H1 (cell line): ENCODE results near the gene MRPL41. TPM values are rescaled to one million over a fixed set of nuclear protein-coding genes. Genes with fewer than 3 reads are reported as not detected.
A peak's percentile ranks its signal among the peaks of the same experiment; 100 is the strongest.

Experiments
- CTCF ChIA-PET: fragments of 300-600 bp; sonication (Branson Sonifier 250); formaldehyde crosslinking; loops from one replicate; lab custom pipeline; 2021; ENCODE audit not compliant: partially characterized antibody; lab: Charles Lee
- POLR2A ChIA-PET: fragments of 300-600 bp; sonication (Branson Sonifier 250); formaldehyde crosslinking; loops from one replicate; lab custom pipeline; 2021; ENCODE audit warnings: inconsistent platforms; ENCODE audit not compliant: partially characterized antibody; lab: Charles Lee
- DNase-seq, 2 experiments: peaks; one replicate each; pipeline versions ENCODE4 v3.0.0 to v3.0.0-alpha.2; 2010 to 2022; ENCODE audit warnings: low spot score in 2 of 2, low read depth in 1 of 2, mixed read lengths in 1 of 2
- FAIRE-seq: peaks from 2 replicates; lab custom pipeline; 2011; peaks lifted over from hg19 to GRCh38; lab: Jason Lieb, UNC
- H2AFZ ChIP-seq: 2 replicates; pipeline ENCODE4 v1.8.1; 2012; ENCODE audit warnings: low read length, inconsistent platforms
- H2AK5ac ChIP-seq: 2 replicates; pipeline ENCODE4 v1.6.1; 2013; ENCODE audit warnings: low read depth, low read length
- H2BK120ac ChIP-seq: replicated peaks from 2 replicates; pipeline ENCODE3; 2013; ENCODE audit warnings: low read depth, low read length, inconsistent platforms
- H2BK12ac ChIP-seq: 2 replicates; pipeline ENCODE4 v1.6.1; 2013; ENCODE audit warnings: low read depth, low read length
- H2BK15ac ChIP-seq: 2 replicates; pipeline ENCODE4 v1.6.1; 2013; ENCODE audit warnings: low read length
- H2BK20ac ChIP-seq: 2 replicates; pipeline ENCODE4 v1.6.1; 2013; ENCODE audit warnings: low read length
- H2BK5ac ChIP-seq: 2 replicates; pipeline ENCODE4 v1.6.1; 2013; ENCODE audit warnings: low read depth, low read length
- H3K14ac ChIP-seq: 2 replicates; pipeline ENCODE4 v1.6.1; 2013; ENCODE audit warnings: inconsistent platforms; ENCODE audit not compliant: insufficient read length
- H3K18ac ChIP-seq: 2 replicates; pipeline ENCODE4 v1.6.1; 2013; ENCODE audit warnings: low read length; ENCODE audit errors: extremely low read depth
- H3K23ac ChIP-seq: 2 replicates; pipeline ENCODE4 v1.6.1; 2013; ENCODE audit warnings: inconsistent platforms; ENCODE audit not compliant: insufficient read length
- H3K23me2 ChIP-seq: 2 replicates; pipeline ENCODE4 v1.6.1; 2013; ENCODE audit warnings: low read depth, low read length
- H3K27ac ChIP-seq: 2 replicates; pipeline ENCODE4 v1.6.1; 2011; ENCODE audit warnings: low read depth, low read length, inconsistent platforms
- H3K27me3 ChIP-seq, 4 experiments: replicated peaks in 1 of 4; 1 replicate in 1 of 4; 2 replicates in 3 of 4; pipeline versions ENCODE4 v1.6.1 to v1.8.1; 2011 to 2013; ENCODE audit warnings: low read length in 3 of 4, mild to moderate bottlenecking in 3 of 4, inconsistent platforms in 2 of 4, mixed read lengths in 2 of 4, moderate library complexity in 1 of 4; ENCODE audit not compliant: control insufficient read depth in 3 of 4, insufficient read depth in 3 of 4; ENCODE audit errors: extremely low read depth in 1 of 4
- H3K36me3 ChIP-seq, 4 experiments: 2 replicates each; pipeline versions ENCODE4 v1.6.1 to v1.8.1; 2011 to 2013; ENCODE audit warnings: mild to moderate bottlenecking in 4 of 4, low read length in 3 of 4, moderate library complexity in 2 of 4, control low read depth in 1 of 4, inconsistent platforms in 1 of 4; ENCODE audit not compliant: insufficient read depth in 4 of 4, control insufficient read depth in 2 of 4
- H3K4ac ChIP-seq: replicated peaks from 2 replicates; pipeline ENCODE3; 2013; ENCODE audit warnings: low read length, low read depth, mixed read lengths, inconsistent platforms; ENCODE audit not compliant: insufficient read length
- H3K4me1 ChIP-seq, 4 experiments: replicated peaks in 1 of 4; 1 replicate in 1 of 4; 2 replicates in 3 of 4; pipeline versions ENCODE4 v1.6.1 to v1.8.1; 2011 to 2013; ENCODE audit warnings: low read length in 3 of 4, inconsistent platforms in 2 of 4, mixed read lengths in 1 of 4; ENCODE audit not compliant: insufficient read depth in 4 of 4, control insufficient read depth in 3 of 4
- H3K4me2 ChIP-seq, 2 experiments: 2 replicates each; pipeline versions ENCODE4 v1.6.1 to v1.8.1; 2011 to 2013; ENCODE audit warnings: low read depth in 2 of 2, low read length in 2 of 2, control low read depth in 1 of 2, inconsistent platforms in 1 of 2, mild to moderate bottlenecking in 1 of 2; ENCODE audit not compliant: insufficient read depth in 1 of 2
- H3K4me3 ChIP-seq, 4 experiments: fragments of 200-600, 300-600 bp in 1 of 4; sonication (generic), shearing (Covaris generic), sonication (Bioruptor Twin) in 1 of 4; 2 replicates each; pipeline versions ENCODE4 v1.5.1 to v1.8.1; 2011 to 2016; ENCODE audit warnings: low read length in 4 of 4, low read depth in 3 of 4, control low read depth in 2 of 4, inconsistent platforms in 2 of 4, mild to moderate bottlenecking in 2 of 4, mixed read lengths in 1 of 4, moderate library complexity in 1 of 4; ENCODE audit not compliant: insufficient read depth in 2 of 4; ENCODE audit errors: extremely low read depth in 1 of 4
- H3K56ac ChIP-seq: replicated peaks from 2 replicates; pipeline ENCODE3; 2013; ENCODE audit warnings: low read depth, mild to moderate bottlenecking, mixed read lengths, low read length, inconsistent platforms; ENCODE audit not compliant: insufficient read length
- H3K79me1 ChIP-seq: 2 replicates; pipeline ENCODE4 v1.6.1; 2013; ENCODE audit warnings: low read depth, low read length, control low read depth
- H3K79me2 ChIP-seq, 2 experiments: 2 replicates each; pipeline versions ENCODE4 v1.6.1 to v1.8.1; 2012 to 2013; ENCODE audit warnings: low read length in 2 of 2, mild to moderate bottlenecking in 2 of 2, inconsistent platforms in 1 of 2; ENCODE audit not compliant: insufficient read depth in 2 of 2, control insufficient read depth in 1 of 2
- H3K9ac ChIP-seq, 4 experiments: replicated peaks in 1 of 4; 1 replicate in 1 of 4; 2 replicates in 3 of 4; pipeline versions ENCODE4 v1.6.1 to v1.8.1; 2011 to 2013; ENCODE audit warnings: low read depth in 3 of 4, low read length in 3 of 4, control low read depth in 2 of 4, mild to moderate bottlenecking in 2 of 4, moderate library complexity in 2 of 4, inconsistent platforms in 1 of 4; ENCODE audit errors: extremely low read depth in 1 of 4
- H3K9me3 ChIP-seq, 2 experiments: 2 replicates each; pipeline versions ENCODE4 v1.6.1 to v1.8.1; 2012 to 2013; ENCODE audit warnings: mild to moderate bottlenecking in 2 of 2, moderate library complexity in 2 of 2, control low read depth in 1 of 2, inconsistent platforms in 1 of 2, low read depth in 1 of 2, low read length in 1 of 2, mixed read lengths in 1 of 2; ENCODE audit not compliant: insufficient read depth in 2 of 2
- H4K20me1 ChIP-seq, 2 experiments: replicated peaks in 1 of 2; 2 replicates each; pipeline versions ENCODE3 to v1.8.1; 2011 to 2013; ENCODE audit warnings: inconsistent platforms in 2 of 2, low read length in 2 of 2, mild to moderate bottlenecking in 1 of 2; ENCODE audit not compliant: insufficient read depth in 2 of 2, control insufficient read depth in 1 of 2
- H4K5ac ChIP-seq: 2 replicates; pipeline ENCODE4 v1.6.1; 2013; ENCODE audit warnings: low read length, low read depth, mixed read lengths, inconsistent platforms; ENCODE audit not compliant: insufficient read length
- H4K8ac ChIP-seq: 2 replicates; pipeline ENCODE4 v1.8.0; 2013; ENCODE audit warnings: mild to moderate bottlenecking, moderate library complexity, low read length, inconsistent platforms; ENCODE audit not compliant: insufficient read depth; ENCODE audit errors: extremely low read depth
- H4K91ac ChIP-seq: replicated peaks from 2 replicates; pipeline ENCODE3; 2013; ENCODE audit warnings: low read length, mixed read lengths, inconsistent platforms; ENCODE audit not compliant: insufficient read length
- ASH2L ChIP-seq: fragments of 200-600, 300-600 bp; sonication (generic); IDR thresholded peaks from one replicate; pipeline ENCODE4 v1.7.1; 2017; ENCODE audit warnings: low read length
- GABPA ChIP-seq: IDR thresholded peaks from 2 replicates; pipeline ENCODE4 v1.6.1; 2011; ENCODE audit warnings: mild to moderate bottlenecking, low read length, moderate library complexity, borderline replicate concordance; ENCODE audit not compliant: insufficient read depth
- NRF1 ChIP-seq: IDR thresholded peaks from 2 replicates; pipeline ENCODE4 v1.6.1; 2011; ENCODE audit warnings: mild to moderate bottlenecking, low read depth, low read length, improper control_type of control experiment
- RBBP5 ChIP-seq: IDR thresholded peaks from 2 replicates; pipeline ENCODE4 v1.7.1; 2012; ENCODE audit warnings: low read depth, mild to moderate bottlenecking, inconsistent platforms, low read length, moderate library complexity, borderline replicate concordance
- SIN3A ChIP-seq, 2 experiments: IDR thresholded peaks in 1 of 2; conservative IDR thresholded peaks in 1 of 2; 2 replicates each; pipeline ENCODE4 v1.6.1; 2011 to 2012; ENCODE audit warnings: low read length in 2 of 2, improper control_type of control experiment in 1 of 2, low read depth in 1 of 2, mild to moderate bottlenecking in 1 of 2
- SP2 ChIP-seq: IDR thresholded peaks from 2 replicates; pipeline ENCODE4 v1.6.1; 2012; ENCODE audit warnings: mild to moderate bottlenecking, low read length, inconsistent platforms
- WGBS, 2 experiments: shearing (Covaris generic) in 1 of 2; methylation state at CpG; one replicate each; pipeline versions ENCODE4 v1.1.6 to v1.1.7; 2013 to 2015; ENCODE audit warnings: low lambda C conversion rate in 2 of 2, mixed read lengths in 2 of 2, inconsistent platforms in 1 of 2, low coverage in 1 of 2, missing lambda C conversion rate in 1 of 2; ENCODE audit not compliant: insufficient replicate concordance in 2 of 2, insufficient coverage in 1 of 2, insufficient read length in 1 of 2; ENCODE audit errors: extremely low coverage in 1 of 2, missing lambda C conversion rate in 1 of 2; 5-methylcytosine and 5-hydroxymethylcytosine counted together
- polyA plus RNA-seq, 7 experiments: library from polyadenylated mRNA; depleted of rRNA in 3 of 7; stranded (reverse) in 5 of 7; unstranded in 2 of 7; fragments of >200 nt in 5 of 7; fragments of 200-250 nt in 2 of 7; gene quantifications; 1 replicate in 5 of 7; 2 replicates in 1 of 7; 4 replicates in 1 of 7; pipeline versions ENCODE4 v1.2.1 to v1.2.3, GENCODE V29; 2011 to 2013; ENCODE audit warnings: missing spikeins in 2 of 7, mixed read lengths in 2 of 7
- total RNA-seq: library from RNA; stranded (reverse); fragmentation: NEBNext Ultra II Directional; extraction: Animal tissue kit (Norgen Biotek cat#: 25700); gene quantifications from 2 replicates; pipeline ENCODE4 v1.2.1, GENCODE V29; 2021
- TF ChIP-seq, protein P1 (sequence below), 3 experiments: IDR thresholded peaks; 1 replicate in 2 of 3; 2 replicates in 1 of 3; pipeline versions ENCODE4 v1.5.1 to v1.6.1; 2011; ENCODE audit warnings: low read length in 3 of 3, mild to moderate bottlenecking in 3 of 3, inconsistent platforms in 2 of 3, low read depth in 1 of 3, moderate library complexity in 1 of 3; ENCODE audit not compliant: insufficient read depth in 1 of 3; ENCODE audit errors: control extremely low read depth in 1 of 3
- TF ChIP-seq, protein P2 (sequence below): IDR thresholded peaks from 2 replicates; pipeline ENCODE4 v1.6.1; 2011; ENCODE audit warnings: low read length, improper control_type of control experiment

MRPL41 gene
- total and polyA plus RNA-seq, 2 of the 8 experiments (the other 6 are each of a cell fraction or from before 2014, with no cell fraction given) = 47.2 to 58.1 TPM

GRCh38 chr9:137550231-137550621 is 1.5 kb upstream of the MRPL41 start, which contains the start of gene PNPLA7:
Gene PNPLA7 (minus strand): TSS chr9:137550402. CDS start chr9:137550197, 205 bp downstream.
- Histone ChIP-seq H3K79me1 (peaks cover 5% of the 10 kb centered on the region; the same call in 1 of the 2 replicates), H3K14ac (no peak within 1 kb of the TSS), H2BK12ac (no peak within 1 kb of the TSS), H2BK15ac (no peak within 1 kb of the TSS), H3K9ac (0 out of 7 replicates have a peak within 1 kb of the TSS, but pooled peaks of 2 of the 4 experiments have one; percentile 8 to 19), H4K91ac (peak within 1 kb of the TSS; percentile 65), H3K56ac (no peak within 1 kb of the TSS), H3K18ac (no peak within 1 kb of the TSS; the same call in 1 of the 2 replicates), H3K9me3 (peaks cover 7 to 12% of the 10 kb centered on the region in 2 experiments; a peak in 3 of 4 replicates), H2BK5ac (no peak within 1 kb of the TSS), H4K8ac (peak within 1 kb of the TSS; percentile 25; the same call in 1 of the 2 replicates), H3K27me3 (no peaks in the 10 kb centered on the region), H3K23ac (no peak within 1 kb of the TSS), H4K5ac (no peak within 1 kb of the TSS), H3K23me2 (peaks cover 7% of the 10 kb centered on the region; the same call in 1 of the 2 replicates), H2AK5ac (no peak within 1 kb of the TSS), H3K4me1 (peaks cover 0 to 7% (median 1%) of the 10 kb centered on the region in 4 experiments; a peak in 3 of 7 replicates), H2BK20ac (no peak within 1 kb of the TSS), H2AFZ (no peak within 1 kb of the TSS), H3K4me3 (peak within 1 kb of the TSS; percentile 35 to 78 (median 52)), H3K4ac (no peak within 1 kb of the TSS), H3K4me2 (peak within 1 kb of the TSS; percentile 24 to 85), H3K27ac (no peak within 1 kb of the TSS), H2BK120ac (no peak within 1 kb of the TSS), H4K20me1 (peaks cover 4 to 6% of the 10 kb centered on the region in 2 experiments), H3K79me2 (no peaks in the 10 kb centered on the region), H3K36me3 (peaks cover 2 to 4% (median 4%) of the 10 kb centered on the region in 4 experiments; a peak in 4 of 8 replicates)
- FAIRE-seq (no peak), DNase-seq (peak; percentile 27 to 81)
- WGBS, 2 experiments = 14% methylated on average over 11 of the region's 13 CpGs; no CpG with 5 or more reads in 1 of the 2 experiments
- ChIA-PET POLR2A (interaction anchor here (0.8 to 1.5 kb wide), 4 partner anchors 16 to 309 kb away, joined by 3 read pairs; partner anchors contain the start of genes EHMT1 and TUBB4B), CTCF (interaction anchor here (0.6 kb wide), 3 partner anchors 10 to 248 kb away, joined by 3 read pairs; partner anchors contain the start of gene NRARP)
- TF ChIP-seq ASH2L (no peak), RBBP5 (no peak), GABPA (no peak), SP2 (no peak), NRF1 (no peak), SIN3A (conservative IDR thresholded peaks at IDR 0.05 in 1 of 2, IDR thresholded peaks at IDR 0.05 in 1 of 2; ENCODE audit: low read depth in 1 of 2, low read length in 2 of 2) (peak in 1 of 2 experiments; percentile 87; a peak in 2 of 4 replicates)
- TF ChIP-seq, protein P1, sequence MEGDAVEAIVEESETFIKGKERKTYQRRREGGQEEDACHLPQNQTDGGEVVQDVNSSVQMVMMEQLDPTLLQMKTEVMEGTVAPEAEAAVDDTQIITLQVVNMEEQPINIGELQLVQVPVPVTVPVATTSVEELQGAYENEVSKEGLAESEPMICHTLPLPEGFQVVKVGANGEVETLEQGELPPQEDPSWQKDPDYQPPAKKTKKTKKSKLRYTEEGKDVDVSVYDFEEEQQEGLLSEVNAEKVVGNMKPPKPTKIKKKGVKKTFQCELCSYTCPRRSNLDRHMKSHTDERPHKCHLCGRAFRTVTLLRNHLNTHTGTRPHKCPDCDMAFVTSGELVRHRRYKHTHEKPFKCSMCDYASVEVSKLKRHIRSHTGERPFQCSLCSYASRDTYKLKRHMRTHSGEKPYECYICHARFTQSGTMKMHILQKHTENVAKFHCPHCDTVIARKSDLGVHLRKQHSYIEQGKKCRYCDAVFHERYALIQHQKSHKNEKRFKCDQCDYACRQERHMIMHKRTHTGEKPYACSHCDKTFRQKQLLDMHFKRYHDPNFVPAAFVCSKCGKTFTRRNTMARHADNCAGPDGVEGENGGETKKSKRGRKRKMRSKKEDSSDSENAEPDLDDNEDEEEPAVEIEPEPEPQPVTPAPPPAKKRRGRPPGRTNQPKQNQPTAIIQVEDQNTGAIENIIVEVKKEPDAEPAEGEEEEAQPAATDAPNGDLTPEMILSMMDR (IDR thresholded peaks at IDR 0.05; ENCODE audit: control extremely low read depth in 1 of 3, insufficient read depth in 1 of 3, low read depth in 1 of 3, low read length in 3 of 3) = no peak
- TF ChIP-seq, protein P2, sequence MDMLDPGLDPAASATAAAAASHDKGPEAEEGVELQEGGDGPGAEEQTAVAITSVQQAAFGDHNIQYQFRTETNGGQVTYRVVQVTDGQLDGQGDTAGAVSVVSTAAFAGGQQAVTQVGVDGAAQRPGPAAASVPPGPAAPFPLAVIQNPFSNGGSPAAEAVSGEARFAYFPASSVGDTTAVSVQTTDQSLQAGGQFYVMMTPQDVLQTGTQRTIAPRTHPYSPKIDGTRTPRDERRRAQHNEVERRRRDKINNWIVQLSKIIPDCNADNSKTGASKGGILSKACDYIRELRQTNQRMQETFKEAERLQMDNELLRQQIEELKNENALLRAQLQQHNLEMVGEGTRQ = peak; percentile 63
